BE2C (cell line): ENCODE measurements around the gene LARP6.

Experiments
- DNase-seq: peaks from one replicate; pipeline ENCODE4 v3.0.0-alpha.2; 2020
- H3K27me3 ChIP-seq: fragments of 250-450 bp; sonication (Bioruptor Pico); 2 replicates; pipeline ENCODE4 v1.5.1; 2020; ENCODE audit warnings: mild to moderate bottlenecking
- H3K36me3 ChIP-seq: fragments of 250-450 bp; sonication (Bioruptor Pico); 2 replicates; pipeline ENCODE4 v1.5.1; 2020; ENCODE audit warnings: mild to moderate bottlenecking
- H3K4me1 ChIP-seq: fragments of 250-450 bp; sonication (Bioruptor Pico); 2 replicates; pipeline ENCODE4 v1.5.1; 2020
- H3K4me3 ChIP-seq: 2 replicates; pipeline ENCODE4 v1.5.1; 2011; ENCODE audit warnings: low read depth, low read length
- H3K9me3 ChIP-seq: fragments of 250-450 bp; sonication (Bioruptor Pico); 2 replicates; pipeline ENCODE4 v1.5.1; 2020
- TF ChIP-seq, protein P1 (sequence below): IDR thresholded peaks from 2 replicates; pipeline ENCODE4 v1.5.1; 2012; ENCODE audit warnings: mild to moderate bottlenecking, low read depth, low read length

LARP6 gene

DNA sequence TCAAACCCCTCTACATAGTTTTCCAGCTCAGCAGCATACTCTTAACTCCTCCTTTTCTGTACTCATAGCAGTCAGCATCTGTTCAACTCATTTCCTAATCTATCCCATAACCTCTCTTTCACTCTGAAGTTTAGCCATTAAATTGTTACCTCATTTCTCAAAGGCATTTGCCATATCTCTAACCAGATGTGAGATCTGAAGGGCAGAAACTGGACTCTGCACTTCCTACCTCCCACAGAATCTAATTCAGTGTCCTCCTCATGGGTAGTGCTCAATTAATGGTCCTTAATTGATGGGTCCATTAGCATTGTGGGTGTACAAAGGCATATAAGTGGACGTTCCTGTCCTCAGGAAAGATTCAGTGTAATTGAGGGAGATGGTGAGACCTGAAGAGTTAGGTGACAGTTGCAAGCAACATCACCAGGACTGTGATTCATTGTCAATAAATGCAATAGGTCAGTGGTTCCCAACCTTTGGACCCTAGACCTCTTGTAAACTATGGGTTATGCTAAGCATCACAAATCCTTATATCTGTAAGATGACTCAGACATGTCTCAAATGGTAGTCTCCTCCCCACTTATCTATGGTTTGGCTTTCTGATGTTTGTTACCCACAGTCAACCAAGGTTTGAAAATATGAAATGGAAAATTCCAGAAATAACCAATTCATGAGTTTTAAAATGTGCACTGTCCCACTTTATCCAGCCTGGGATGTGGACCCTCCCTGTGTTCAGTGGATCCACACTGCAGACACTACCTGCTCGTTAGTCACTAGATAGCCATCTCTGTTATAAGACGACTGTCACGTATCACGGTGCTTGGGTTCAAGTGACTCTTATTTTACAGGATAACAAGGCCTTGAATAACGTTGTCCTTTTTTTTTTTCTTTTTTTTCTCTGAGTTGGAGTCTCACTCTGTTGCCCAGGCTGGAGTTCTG, 65.6 kb downstream of the LARP6 start:
- Histone ChIP-seq H3K9me3 (no peaks in the 10 kb centered on the region), H3K4me1 (no peaks in the 10 kb centered on the region), H3K36me3 (no peaks in the 10 kb centered on the region), H3K4me3 (no peak overlapping the region), H3K27me3 (peaks cover 10% of the 10 kb centered on the region)
- DNase-seq = no peak
- TF ChIP-seq, protein P1, sequence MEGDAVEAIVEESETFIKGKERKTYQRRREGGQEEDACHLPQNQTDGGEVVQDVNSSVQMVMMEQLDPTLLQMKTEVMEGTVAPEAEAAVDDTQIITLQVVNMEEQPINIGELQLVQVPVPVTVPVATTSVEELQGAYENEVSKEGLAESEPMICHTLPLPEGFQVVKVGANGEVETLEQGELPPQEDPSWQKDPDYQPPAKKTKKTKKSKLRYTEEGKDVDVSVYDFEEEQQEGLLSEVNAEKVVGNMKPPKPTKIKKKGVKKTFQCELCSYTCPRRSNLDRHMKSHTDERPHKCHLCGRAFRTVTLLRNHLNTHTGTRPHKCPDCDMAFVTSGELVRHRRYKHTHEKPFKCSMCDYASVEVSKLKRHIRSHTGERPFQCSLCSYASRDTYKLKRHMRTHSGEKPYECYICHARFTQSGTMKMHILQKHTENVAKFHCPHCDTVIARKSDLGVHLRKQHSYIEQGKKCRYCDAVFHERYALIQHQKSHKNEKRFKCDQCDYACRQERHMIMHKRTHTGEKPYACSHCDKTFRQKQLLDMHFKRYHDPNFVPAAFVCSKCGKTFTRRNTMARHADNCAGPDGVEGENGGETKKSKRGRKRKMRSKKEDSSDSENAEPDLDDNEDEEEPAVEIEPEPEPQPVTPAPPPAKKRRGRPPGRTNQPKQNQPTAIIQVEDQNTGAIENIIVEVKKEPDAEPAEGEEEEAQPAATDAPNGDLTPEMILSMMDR = no peak

DNA sequence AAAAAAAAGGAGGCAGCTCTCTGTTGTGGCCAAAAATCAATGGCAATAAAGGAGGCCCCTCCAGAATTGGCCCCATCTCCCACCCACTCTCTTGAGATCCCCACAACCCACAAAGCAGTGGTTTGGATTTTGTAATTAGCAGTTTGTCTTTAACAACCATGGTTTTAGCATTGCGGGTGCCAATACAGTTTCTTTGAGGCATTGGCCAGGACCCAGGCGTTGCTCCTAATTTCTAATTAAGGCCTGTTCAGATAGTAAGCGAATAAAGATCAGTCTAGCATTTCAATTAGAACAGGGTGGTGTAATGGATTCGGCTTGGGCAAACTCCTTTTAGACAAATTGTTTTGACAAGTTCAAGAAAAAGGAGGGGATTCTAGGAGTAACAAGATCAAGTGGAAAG, 67.0 kb downstream of the LARP6 start:
- TF ChIP-seq, protein P1 = no peak
- Histone ChIP-seq H3K4me1 (no peaks in the 10 kb centered on the region), H3K27me3 (peaks cover 14% of the 10 kb centered on the region)

DNA sequence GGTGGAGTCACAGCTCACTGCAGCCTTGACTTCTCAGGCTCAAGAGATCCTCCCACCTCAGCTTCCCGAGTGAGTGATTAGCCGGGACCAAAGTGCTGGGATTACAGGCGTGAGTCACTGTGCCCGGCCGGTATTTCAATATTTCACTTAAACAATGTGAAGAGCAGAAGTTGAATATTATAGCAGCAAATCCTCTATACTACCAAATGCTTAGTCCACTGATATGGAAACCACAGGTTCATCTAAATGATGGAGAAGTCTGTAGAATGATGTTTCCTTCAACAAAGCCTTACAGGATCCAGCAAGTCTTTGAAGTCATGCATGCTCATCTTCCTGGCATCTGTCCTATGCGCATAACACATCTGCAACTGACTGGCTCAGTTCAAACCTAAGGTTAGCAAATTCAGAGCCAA, 70.3 kb downstream of the LARP6 start:
- DNase-seq = no peak
- TF ChIP-seq, protein P1 = no peak
- Histone ChIP-seq H3K27me3 (peaks cover 10% of the 10 kb centered on the region), H3K9me3 (no peaks in the 10 kb centered on the region), H3K4me3 (no peak overlapping the region), H3K4me1 (no peaks in the 10 kb centered on the region), H3K36me3 (no peaks in the 10 kb centered on the region)

More for the DNA sequence above, 67.0 kb downstream of the LARP6 start:
- no peaks in the 10 kb centered on the region for H3K36me3 ChIP-seq
- no peak for DNase-seq
- no peak overlapping the region for H3K4me3 ChIP-seq
- H3K9me3 ChIP-seq = no peaks in the 10 kb centered on the region

DNA sequence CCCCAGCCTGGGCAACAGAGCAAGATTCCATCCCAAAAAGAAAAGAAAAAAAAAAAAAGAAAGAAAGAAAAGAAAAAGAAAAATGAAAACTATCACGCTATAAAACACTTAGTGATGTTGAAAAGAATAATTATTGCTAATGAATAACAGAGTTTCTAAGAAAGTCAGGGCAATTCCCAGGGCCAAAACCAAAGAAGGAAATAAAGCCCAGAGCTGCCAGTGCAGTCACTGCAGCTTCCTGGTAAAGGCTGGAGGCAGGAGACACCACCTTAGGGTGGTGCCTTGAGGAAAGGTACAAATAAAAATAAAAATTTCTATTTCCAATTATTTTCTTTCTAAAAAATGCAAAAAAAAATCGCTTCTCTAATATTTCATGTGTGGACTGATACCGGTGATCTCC, 70.9 kb downstream of the LARP6 start:
- TF ChIP-seq, protein P1 = no peak
- Histone ChIP-seq H3K27me3 (peaks cover 14% of the 10 kb centered on the region), H3K4me3 (no peak overlapping the region), H3K4me1 (no peaks in the 10 kb centered on the region), H3K9me3 (no peaks in the 10 kb centered on the region), H3K36me3 (no peaks in the 10 kb centered on the region)
- DNase-seq = no peak

DNA sequence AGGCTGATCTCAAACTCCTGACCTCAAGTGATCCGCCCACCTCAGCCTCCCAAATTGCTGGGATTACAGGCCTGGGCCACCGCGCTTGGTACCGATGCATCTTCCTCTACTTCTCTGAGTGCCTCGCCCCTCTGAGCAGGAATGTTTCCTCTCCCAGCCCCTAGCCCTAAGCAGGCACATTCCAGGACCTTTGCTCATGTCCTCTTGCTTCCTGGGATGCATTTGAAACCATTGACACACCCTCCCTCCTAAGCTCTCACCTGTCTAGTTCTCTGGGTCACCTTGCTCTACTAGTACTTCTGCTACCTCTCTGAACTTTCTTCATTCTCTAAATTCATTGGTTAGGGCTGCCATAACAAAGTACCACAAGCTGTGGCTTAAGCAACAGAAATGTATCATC, 72.7 kb downstream of the LARP6 start:
- H3K9me3 ChIP-seq = no peaks in the 10 kb centered on the region
- TF ChIP-seq, protein P1 = no peak
- DNase-seq = no peak
- no peaks in the 10 kb centered on the region for H3K36me3 ChIP-seq
- peaks cover 2% of the 10 kb centered on the region; the same call in 1 of the 2 replicates for H3K4me1 ChIP-seq
- peaks cover 14% of the 10 kb centered on the region for H3K27me3 ChIP-seq
- H3K4me3 ChIP-seq = no peak overlapping the region
